Ramos (cell line): ENCODE results near the gene GTPBP2.
"Not testable (repeated sequence)": the region's sequence is repeated elsewhere in the genome, so short reads cannot be mapped to it uniquely, and the experiment has no call there.

ENCODE experiments used
- in situ Hi-C: fragments of 300-500 bp; cut with MboI; formaldehyde crosslinking; loops from one replicate; pipeline ENCODE4 v1.14.3; 2022; ENCODE audit warnings: low sequenced_read_pairs; ENCODE audit not compliant: unreplicated experiment

Gene GTPBP2

DNA sequence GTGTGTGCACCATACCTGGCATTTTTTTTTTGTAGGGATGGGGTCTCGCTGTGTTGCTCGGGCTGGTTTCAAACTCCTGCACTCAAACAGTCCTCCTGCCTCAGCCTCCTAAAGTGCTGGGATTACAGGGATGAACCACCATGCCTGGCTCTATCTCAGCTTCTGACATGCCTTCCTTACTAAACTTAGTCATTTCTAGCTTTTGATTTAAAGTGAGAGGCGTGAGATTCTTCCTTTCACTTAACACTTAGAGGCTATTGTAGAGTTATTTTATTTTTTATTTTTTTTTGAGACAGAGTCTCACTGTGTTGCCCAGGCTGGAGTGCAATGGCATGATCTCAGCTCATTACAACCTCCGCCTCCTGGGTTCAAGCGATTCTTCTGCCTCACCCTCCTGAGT is 33.9 kb upstream of the GTPBP2 start:
- in situ Hi-C loops: loop anchor here (10.0 kb wide), 2 partner anchors 102 to 422 kb away; no protein-coding TSS in a partner anchor

DNA sequence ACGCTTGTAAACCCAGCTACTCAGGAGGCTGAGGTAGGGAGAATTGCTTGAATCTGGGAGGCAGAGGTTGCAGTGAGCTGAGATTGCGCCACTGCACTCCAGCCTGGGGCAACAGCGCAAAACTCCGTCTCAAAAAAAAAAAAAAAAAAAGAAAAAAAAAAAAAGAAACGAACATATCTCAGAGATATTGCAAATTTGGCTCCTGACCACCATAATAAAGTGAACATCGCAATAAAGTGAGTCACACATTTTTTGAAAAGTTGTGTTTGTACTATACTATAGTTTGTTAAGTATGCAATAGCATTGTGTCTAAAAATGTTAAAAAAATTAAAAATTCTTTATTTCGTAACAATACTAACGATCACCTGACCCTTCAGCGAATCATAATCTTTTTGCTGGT is 29.1 kb upstream of the GTPBP2 start:
- in situ Hi-C loops: no loop called here

GRCh38 chr6:43657221-43657802 is 28.2 kb upstream of the GTPBP2 start:
- in situ Hi-C loops: no loop called here

DNA sequence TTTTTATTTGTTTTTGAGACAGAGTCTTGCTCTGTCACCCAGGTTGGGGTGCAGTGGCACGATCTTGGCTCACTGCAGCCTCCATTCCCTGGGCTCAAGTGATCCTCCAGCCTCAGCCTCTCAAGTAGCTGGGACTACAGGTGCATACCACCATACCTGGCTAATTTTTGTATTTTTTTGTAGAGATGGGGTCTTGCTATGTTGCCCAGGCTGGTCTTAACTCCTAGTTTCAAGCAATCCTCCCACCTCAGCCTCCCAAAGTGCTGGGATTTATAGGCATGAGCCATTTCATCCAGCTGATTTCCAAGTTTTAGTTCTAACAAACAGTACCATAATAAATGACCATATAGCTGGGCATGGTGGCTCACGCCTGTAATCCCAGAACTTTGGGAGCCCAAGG is 23.8 kb upstream of the GTPBP2 start:
- in situ Hi-C loops: not testable (repeated sequence)

DNA sequence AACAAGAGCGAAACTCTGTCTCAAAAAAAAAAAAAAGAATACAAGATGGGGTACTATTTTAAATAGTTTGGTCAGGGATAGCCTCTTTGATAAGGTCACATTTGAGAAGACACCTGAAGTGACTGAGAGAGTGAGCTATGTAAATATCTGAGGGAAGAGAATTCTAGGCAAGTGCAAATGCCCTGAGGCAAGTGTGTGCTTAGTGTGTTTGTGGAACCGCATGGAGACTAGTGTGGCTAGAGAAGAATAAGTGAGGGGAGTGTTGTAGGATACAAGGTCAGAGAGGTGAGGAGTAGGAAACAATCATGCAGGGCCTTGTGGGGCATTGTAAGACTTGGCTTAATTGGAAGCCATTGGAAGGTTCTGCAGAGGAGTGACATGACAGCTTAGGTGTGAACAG is 19.2 kb upstream of the GTPBP2 start:
- in situ Hi-C loops: no loop called here

GRCh38 chr6:43647613-43648012 is 18.5 kb upstream of the GTPBP2 start:
- in situ Hi-C loops: no loop called here

GRCh38 chr6:43645613-43645964 is 16.5 kb upstream of the GTPBP2 start:
- in situ Hi-C loops: no loop called here

GRCh38 chr6:43644940-43645612 is 16.0 kb upstream of the GTPBP2 start, which contains the start of gene RSPH9:
RSPH9 (plus strand) TSS chr6:43645036; CDS start chr6:43645099, 63 bp downstream.
- in situ Hi-C loops: no loop called here

DNA sequence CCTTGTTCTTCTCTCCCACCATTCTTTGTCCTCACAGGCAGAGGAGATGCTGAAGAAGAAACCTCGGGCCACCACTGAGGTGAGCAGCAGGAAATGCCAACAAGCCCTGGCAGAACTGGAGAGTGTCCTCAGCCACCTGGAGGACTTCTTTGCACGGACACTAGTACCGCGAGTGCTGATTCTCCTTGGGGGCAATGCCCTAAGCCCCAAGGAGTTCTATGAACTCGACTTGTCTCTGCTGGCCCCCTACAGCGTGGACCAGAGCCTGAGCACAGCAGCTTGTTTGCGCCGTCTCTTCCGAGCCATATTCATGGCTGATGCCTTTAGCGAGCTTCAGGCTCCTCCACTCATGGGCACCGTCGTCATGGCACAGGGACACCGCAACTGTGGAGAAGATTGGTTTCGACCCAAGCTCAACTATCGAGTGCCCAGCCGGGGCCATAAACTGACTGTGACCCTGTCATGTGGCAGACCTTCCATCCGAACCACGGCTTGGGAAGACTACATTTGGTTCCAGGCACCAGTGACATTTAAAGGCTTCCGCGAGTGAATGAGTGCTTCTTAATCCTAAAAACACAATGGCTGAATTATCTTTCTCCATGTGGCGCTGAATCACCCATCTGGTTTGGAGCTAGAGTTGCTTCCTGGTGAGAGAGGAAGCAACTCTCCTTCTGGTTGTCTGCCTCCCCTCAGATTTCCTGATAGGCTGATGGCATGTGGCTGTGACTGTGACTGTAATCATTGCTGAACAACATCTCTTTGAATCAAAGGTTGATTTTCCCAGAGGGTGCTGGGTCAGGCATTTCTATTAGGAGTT is 11.1 kb upstream of the GTPBP2 start:
- in situ Hi-C loops: no loop called here

DNA sequence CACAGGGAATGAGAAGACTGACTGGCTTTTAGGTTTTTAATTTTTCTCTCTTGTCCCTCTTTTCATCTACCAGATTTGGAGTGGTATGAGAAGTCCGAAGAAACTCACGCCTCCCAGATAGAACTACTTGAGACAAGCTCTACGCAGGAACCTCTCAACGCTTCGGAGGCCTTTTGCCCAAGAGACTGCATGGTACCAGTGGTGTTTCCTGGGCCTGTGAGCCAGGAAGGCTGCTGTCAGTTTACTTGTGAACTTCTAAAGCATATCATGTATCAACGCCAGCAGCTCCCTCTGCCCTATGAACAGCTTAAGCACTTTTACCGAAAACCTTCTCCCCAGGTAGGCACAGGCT is 7.2 kb upstream of the GTPBP2 start:
- in situ Hi-C loops: no loop called here

GRCh38 chr6:43635387-43636307 is 6.6 kb upstream of the GTPBP2 start, which contains the start of gene MAD2L1BP:
MAD2L1BP (plus strand) TSS chr6:43635840; CDS start chr6:43635876, 36 bp downstream.
- in situ Hi-C loops: no loop called here

DNA sequence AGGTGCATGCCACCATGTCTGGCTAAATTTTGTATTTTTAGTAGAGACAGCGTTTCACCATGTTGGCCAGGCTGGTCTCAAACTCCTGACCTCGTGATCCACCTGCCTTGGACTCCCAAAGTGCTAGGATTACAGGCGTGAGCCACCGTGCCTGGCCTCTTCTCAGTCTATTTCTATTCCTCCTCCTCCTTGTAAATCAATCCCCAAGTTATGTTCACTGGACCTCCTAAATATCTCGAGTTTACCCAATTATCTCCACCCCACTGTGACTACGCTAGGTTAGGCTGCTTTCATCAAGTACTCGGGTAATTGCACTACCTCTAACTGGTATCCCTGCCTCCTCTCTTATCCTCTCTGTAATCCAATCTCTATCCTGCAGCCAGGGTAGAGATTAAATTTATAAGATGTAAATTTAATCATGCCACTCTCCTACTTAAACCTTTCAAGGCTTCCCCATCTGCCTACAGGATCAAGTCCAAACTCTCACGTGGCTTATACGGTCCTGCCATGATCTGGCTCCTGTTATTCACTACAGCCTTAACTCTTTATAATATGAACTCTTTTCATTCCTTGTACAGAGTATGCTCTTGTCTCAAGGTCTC is 5.7 kb upstream of the GTPBP2 start:
- in situ Hi-C loops: no loop called here

GRCh38 chr6:43633002-43633401 is 3.9 kb upstream of the GTPBP2 start:
- in situ Hi-C loops: not testable (repeated sequence)

- in situ Hi-C loops: no loop called here
Observed at GRCh38 chr6:43630980-43631619, 2.0 kb upstream of the GTPBP2 start.

GRCh38 chr6:43629505-43630300 is 639 bp upstream of the GTPBP2 start:
- in situ Hi-C loops: no loop called here

DNA sequence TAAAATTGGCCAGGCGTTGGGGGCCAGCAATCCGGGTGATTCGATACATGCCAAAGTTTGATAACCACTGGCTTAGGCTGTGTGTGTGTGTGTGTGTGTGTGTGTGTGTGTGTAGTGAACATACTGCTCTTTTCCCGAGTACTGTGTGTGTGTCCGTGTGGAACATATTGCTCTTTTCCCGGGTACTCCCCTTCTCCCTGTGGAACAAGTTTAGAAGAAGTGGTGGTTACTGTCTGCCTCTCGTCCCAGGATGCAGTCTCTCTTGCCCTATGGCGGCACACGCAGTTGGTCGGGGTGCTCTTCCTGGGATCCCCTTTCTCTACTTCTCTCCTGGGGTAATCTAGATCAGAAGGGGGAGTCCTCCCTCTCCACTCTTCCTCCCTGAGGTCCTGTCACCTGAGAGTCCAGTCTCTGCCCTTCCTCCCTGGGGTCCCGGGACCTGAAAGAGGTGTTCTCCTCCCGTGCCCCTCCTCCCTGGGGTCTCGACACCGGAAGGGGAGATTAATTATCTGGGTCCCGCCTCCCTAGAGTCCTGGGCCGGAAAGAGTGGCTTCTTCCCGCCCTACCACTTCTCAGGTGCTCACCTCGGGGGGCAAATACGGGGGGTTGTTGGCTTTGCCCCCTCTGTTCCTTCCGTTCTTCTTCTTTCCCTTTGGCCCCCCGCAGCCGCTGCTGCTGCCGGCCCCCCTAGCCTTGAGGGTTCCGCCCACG is 516 bp downstream of the GTPBP2 start:
- in situ Hi-C loops: no loop called here

DNA sequence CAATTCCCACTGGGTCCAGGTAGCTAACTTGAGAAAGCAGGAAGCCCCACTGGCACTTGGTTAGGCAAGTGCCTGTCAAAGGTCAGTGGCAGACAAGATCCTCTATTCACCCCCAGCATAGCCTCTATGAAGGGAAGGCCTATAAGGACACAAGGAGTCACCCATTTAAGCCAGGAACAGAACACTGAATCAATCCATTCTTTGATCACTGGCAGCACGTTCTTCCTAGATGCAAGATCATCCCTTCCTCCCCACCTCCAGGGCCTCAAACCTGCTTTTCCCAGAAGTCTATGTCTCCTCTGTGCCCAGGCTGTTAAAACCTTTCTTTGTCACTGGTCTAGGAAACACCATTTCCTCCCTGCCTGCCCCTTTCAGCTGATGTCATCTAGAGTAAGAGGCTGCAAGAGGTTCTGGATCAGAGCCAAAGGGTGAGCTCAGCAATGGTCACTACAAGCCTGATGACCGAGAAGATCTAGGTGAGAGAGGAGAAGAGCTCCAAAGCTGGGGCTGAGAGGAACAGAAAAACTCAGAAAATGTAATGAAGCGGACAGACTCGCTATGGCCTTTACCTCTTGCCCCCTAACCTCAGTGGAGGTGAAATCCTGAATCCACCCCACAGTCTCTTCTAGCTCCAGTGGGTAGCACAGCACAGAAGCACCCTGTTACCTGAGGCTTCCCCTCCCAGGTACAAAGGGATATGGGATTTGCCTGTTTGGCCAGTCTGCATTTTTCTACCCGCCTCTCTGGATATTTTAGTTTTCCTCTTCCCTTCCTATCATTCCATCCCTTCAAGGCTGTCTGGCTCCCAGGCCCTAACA is 1.8 kb downstream of the GTPBP2 start:
- in situ Hi-C loops: no loop called here
